Fibroblast of lung (primary cell): ENCODE data around the gene PIGX. TPM values are rescaled to one million over a fixed set of nuclear protein-coding genes. Genes with fewer than 3 reads are reported as not detected.

Source experiments
- DNase-seq, 2 donors: peaks; one replicate each; pipeline versions ENCODE4 v3.0.0 to v3.0.0-alpha.2; 2010; ENCODE audit warnings: low read depth in 2 of 2
- H2AFZ ChIP-seq: 2 replicates; pipeline ENCODE4 v1.5.1; 2012; ENCODE audit warnings: low read length, control low read depth, inconsistent platforms
- H3K27ac ChIP-seq: 2 replicates; pipeline ENCODE4 v1.5.1; 2011; ENCODE audit warnings: low read length, control low read depth; ENCODE audit not compliant: insufficient read depth
- H3K27me3 ChIP-seq: 2 replicates; pipeline ENCODE4 v1.5.1; 2011; ENCODE audit warnings: mild to moderate bottlenecking, low read length; ENCODE audit not compliant: control insufficient read depth, insufficient read depth
- H3K36me3 ChIP-seq: 2 replicates; pipeline ENCODE4 v1.5.1; 2011; ENCODE audit warnings: low read length; ENCODE audit not compliant: control insufficient read depth, insufficient read depth
- H3K4me1 ChIP-seq: 2 replicates; pipeline ENCODE4 v1.5.1; 2011; ENCODE audit warnings: low read length; ENCODE audit not compliant: control insufficient read depth, insufficient read depth; ENCODE audit errors: extremely low read depth
- H3K4me2 ChIP-seq: 2 replicates; pipeline ENCODE4 v1.5.1; 2011; ENCODE audit warnings: low read length, control low read depth; ENCODE audit not compliant: insufficient read depth; ENCODE audit errors: extremely low read depth
- H3K4me3 ChIP-seq, 4 experiments: fragments of 200-600 bp in 1 of 4; sonication (generic) in 1 of 4; replicated peaks in 1 of 4; 2 replicates each; pipeline ENCODE4 v1.5.1; 2011 to 2016; ENCODE audit warnings: low read length in 4 of 4, low read depth in 3 of 4, mild to moderate bottlenecking in 3 of 4, control low read depth in 2 of 4, inconsistent platforms in 1 of 4, mixed read lengths in 1 of 4; ENCODE audit not compliant: insufficient read depth in 1 of 4; ENCODE audit errors: control extremely low read depth in 1 of 4
- H3K79me2 ChIP-seq: 2 replicates; pipeline ENCODE4 v1.5.1; 2012; ENCODE audit warnings: mild to moderate bottlenecking, low read length, inconsistent platforms; ENCODE audit not compliant: control insufficient read depth, insufficient read depth
- H3K9ac ChIP-seq: 2 replicates; pipeline ENCODE4 v1.5.1; 2011; ENCODE audit warnings: mild to moderate bottlenecking, low read length, control low read depth; ENCODE audit not compliant: insufficient read depth
- H3K9me3 ChIP-seq: 2 replicates; pipeline ENCODE4 v1.5.1; 2012; ENCODE audit warnings: low read depth, low read length; ENCODE audit not compliant: control insufficient read depth, insufficient read depth
- H4K20me1 ChIP-seq: 2 replicates; pipeline ENCODE4 v1.5.1; 2011; ENCODE audit warnings: low read length; ENCODE audit not compliant: control insufficient read depth, insufficient read depth; ENCODE audit errors: extremely low read depth
- EZH2 ChIP-seq: IDR thresholded peaks from 2 replicates; pipeline ENCODE4 v1.5.1; 2012; ENCODE audit warnings: low read length, control low read depth, mild to moderate bottlenecking; ENCODE audit errors: missing control alignments
- polyA plus RNA-seq, 2 donors: library from polyadenylated mRNA; depleted of rRNA in 1 of 2; stranded (reverse) in 1 of 2; unstranded in 1 of 2; fragments of >200 nt; gene quantifications; 2 replicates each; pipeline ENCODE4 v1.2.1, GENCODE V29; 2011 to 2012; ENCODE audit warnings: missing spikeins in 1 of 2
- total RNA-seq: library from RNA; depleted of rRNA; stranded (reverse); fragments of >200 nt; gene quantifications from 2 replicates; pipeline ENCODE4 v1.2.1, GENCODE V29; 2014
- TF ChIP-seq, protein P1 (sequence below), 2 donors: IDR thresholded peaks in 1 of 2; conservative IDR thresholded peaks in 1 of 2; 1 replicate in 1 of 2; 2 replicates in 1 of 2; pipeline ENCODE4 v1.5.1; 2011 to 2012; ENCODE audit warnings: low read length in 2 of 2, control low read depth in 1 of 2, inconsistent platforms in 1 of 2, low read depth in 1 of 2, mild to moderate bottlenecking in 1 of 2

PIGX gene
- total and polyA plus RNA-seq, 2 donors (not counting 1 experiment from before 2014, with no cell fraction given) = 10.7 to 17.0 TPM

DNA sequence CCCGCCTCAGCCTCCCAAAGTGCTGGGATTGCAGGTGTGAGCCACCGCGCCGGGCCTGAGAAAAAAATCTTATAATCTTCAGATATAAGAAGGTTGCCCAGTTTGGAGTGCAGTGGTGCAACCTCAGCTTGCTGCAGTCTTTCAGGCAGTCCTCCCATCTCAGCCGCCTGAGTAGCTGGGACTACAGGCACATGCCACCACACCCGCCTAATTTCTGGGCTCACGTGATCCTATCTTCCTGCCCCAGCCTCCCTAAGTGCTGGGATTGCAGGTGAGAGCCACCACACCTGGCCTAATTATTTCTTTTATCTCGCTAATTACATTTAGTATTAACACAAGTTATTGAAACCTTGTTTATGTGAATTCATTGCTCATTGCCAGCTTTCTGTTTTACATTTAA is 41.0 kb downstream of the PIGX start:
- Histone ChIP-seq H3K36me3 (peaks cover 3% of the 10 kb centered on the region), H3K27me3 (no peaks in the 10 kb centered on the region), H3K4me3 (no peak overlapping the region), H3K27ac (no peak overlapping the region), H3K9me3 (no peaks in the 10 kb centered on the region), H3K79me2 (peaks cover 71% of the 10 kb centered on the region), H3K9ac (no peak overlapping the region), H2AFZ (no peak overlapping the region), H3K4me1 (no peaks in the 10 kb centered on the region), H3K4me2 (no peak overlapping the region), H4K20me1 (no peaks in the 10 kb centered on the region)
- DNase-seq = no peak
- TF ChIP-seq EZH2 = no peak
- TF ChIP-seq, protein P1, sequence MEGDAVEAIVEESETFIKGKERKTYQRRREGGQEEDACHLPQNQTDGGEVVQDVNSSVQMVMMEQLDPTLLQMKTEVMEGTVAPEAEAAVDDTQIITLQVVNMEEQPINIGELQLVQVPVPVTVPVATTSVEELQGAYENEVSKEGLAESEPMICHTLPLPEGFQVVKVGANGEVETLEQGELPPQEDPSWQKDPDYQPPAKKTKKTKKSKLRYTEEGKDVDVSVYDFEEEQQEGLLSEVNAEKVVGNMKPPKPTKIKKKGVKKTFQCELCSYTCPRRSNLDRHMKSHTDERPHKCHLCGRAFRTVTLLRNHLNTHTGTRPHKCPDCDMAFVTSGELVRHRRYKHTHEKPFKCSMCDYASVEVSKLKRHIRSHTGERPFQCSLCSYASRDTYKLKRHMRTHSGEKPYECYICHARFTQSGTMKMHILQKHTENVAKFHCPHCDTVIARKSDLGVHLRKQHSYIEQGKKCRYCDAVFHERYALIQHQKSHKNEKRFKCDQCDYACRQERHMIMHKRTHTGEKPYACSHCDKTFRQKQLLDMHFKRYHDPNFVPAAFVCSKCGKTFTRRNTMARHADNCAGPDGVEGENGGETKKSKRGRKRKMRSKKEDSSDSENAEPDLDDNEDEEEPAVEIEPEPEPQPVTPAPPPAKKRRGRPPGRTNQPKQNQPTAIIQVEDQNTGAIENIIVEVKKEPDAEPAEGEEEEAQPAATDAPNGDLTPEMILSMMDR (conservative IDR thresholded peaks at IDR 0.05 in 1 of 2, IDR thresholded peaks at IDR 0.05 in 1 of 2; ENCODE audit: low read depth in 1 of 2, low read length in 2 of 2) = no peak

GRCh38 chr3:196754091-196754981 is 42.2 kb downstream of the PIGX start:
- Histone ChIP-seq H3K4me2 (no peak overlapping the region), H3K27ac (no peak overlapping the region), H3K27me3 (no peaks in the 10 kb centered on the region), H2AFZ (no peak overlapping the region), H3K4me3 (no peak overlapping the region), H3K9me3 (no peaks in the 10 kb centered on the region), H4K20me1 (no peaks in the 10 kb centered on the region), H3K79me2 (peaks cover 69% of the 10 kb centered on the region), H3K4me1 (no peaks in the 10 kb centered on the region), H3K36me3 (peaks cover 3% of the 10 kb centered on the region), H3K9ac (no peak overlapping the region)
- TF ChIP-seq, protein P1 (conservative IDR thresholded peaks at IDR 0.05 in 1 of 2, IDR thresholded peaks at IDR 0.05 in 1 of 2; ENCODE audit: low read depth in 1 of 2, low read length in 2 of 2) = no peak
- no peak for TF ChIP-seq EZH2
- no peak for DNase-seq

GRCh38 chr3:196756732-196757131 is 44.6 kb downstream of the PIGX start:
- DNase-seq = no peak
- peaks cover 65% of the 10 kb centered on the region for H3K79me2 ChIP-seq
- no peak overlapping the region for H3K4me3 ChIP-seq
- no peak overlapping the region for H3K4me2 ChIP-seq
- no peaks in the 10 kb centered on the region for H3K4me1 ChIP-seq
- H4K20me1 ChIP-seq = no peaks in the 10 kb centered on the region
- H3K9me3 ChIP-seq = no peaks in the 10 kb centered on the region
- H3K27me3 ChIP-seq = no peaks in the 10 kb centered on the region
- H3K27ac ChIP-seq = no peak overlapping the region
- H2AFZ ChIP-seq = no peak overlapping the region
- TF ChIP-seq, protein P1 (conservative IDR thresholded peaks at IDR 0.05 in 1 of 2, IDR thresholded peaks at IDR 0.05 in 1 of 2; ENCODE audit: low read depth in 1 of 2, low read length in 2 of 2) = no peak
- TF ChIP-seq EZH2 = no peak
- H3K9ac ChIP-seq = no peak overlapping the region
- peaks cover 3% of the 10 kb centered on the region for H3K36me3 ChIP-seq
